Measurements from ENCODE around the gene SRSF4. TPM values are rescaled to one million over a fixed set of nuclear protein-coding genes. Genes with fewer than 3 reads are reported as not detected.

SRSF4 gene
- total RNA-seq, 1 donor from 2014 or later: 52.6 TPM

- no peak overlapping the region for H3K4me3 ChIP-seq (ENCODE audit: insufficient read depth, low read depth, low read length)
- H3K27me3 Mint-ChIP-seq (ENCODE audit: low read depth, unreplicated experiment): peaks cover 3% of the 10 kb centered on the region
- no peak overlapping the region for H3K27ac ChIP-seq (ENCODE audit: low read depth, low read length)
- H3K9ac ChIP-seq (ENCODE audit: low read length): no peak overlapping the region
- no peak for FAIRE-seq
- no peak overlapping the region for H3K4me2 ChIP-seq (ENCODE audit: low read length)
- no peak overlapping the region for H3K4me3 Mint-ChIP-seq (ENCODE audit: unreplicated experiment)
- H3K36me3 Mint-ChIP-seq (ENCODE audit: low read depth, unreplicated experiment): no peaks in the 10 kb centered on the region
- H3K27me3 ChIP-seq (ENCODE audit: insufficient read depth, low read length): peaks cover 4% of the 10 kb centered on the region
- H3K27ac Mint-ChIP-seq (ENCODE audit: unreplicated experiment): no peak overlapping the region
- H4K20me1 ChIP-seq (ENCODE audit: insufficient read depth, low read length): no peaks in the 10 kb centered on the region
- no peaks in the 10 kb centered on the region for H3K79me2 ChIP-seq (ENCODE audit: insufficient read depth, low read length)
- DNase-seq (ENCODE audit: low read depth): no peak
- no peaks in the 10 kb centered on the region for H3K9me3 Mint-ChIP-seq (ENCODE audit: unreplicated experiment)
- no peaks in the 10 kb centered on the region for H3K36me3 ChIP-seq (ENCODE audit: insufficient read depth, low read length)
- H3K4me1 ChIP-seq (ENCODE audit: insufficient read depth, low read length): peaks cover 3% of the 10 kb centered on the region
- H3K9me3 ChIP-seq (ENCODE audit: insufficient read depth, low read depth, low read length): no peaks in the 10 kb centered on the region
- H3K4me1 Mint-ChIP-seq (ENCODE audit: low read depth, unreplicated experiment): no peaks in the 10 kb centered on the region
- TF ChIP-seq EZH2 (IDR thresholded peaks at IDR 0.05; ENCODE audit: insufficient read depth, low read length): no peak
- no peak for TF ChIP-seq CTCF (IDR thresholded peaks at IDR 0.05; ENCODE audit: insufficient read depth, low read depth, low read length)
- H2AFZ ChIP-seq (ENCODE audit: low read depth, low read length): no peak overlapping the region
Observed at GRCh38 chr1:29129916-29130315, 51.8 kb downstream of the SRSF4 start.

GRCh38 chr1:29128739-29129138 is 53.0 kb downstream of the SRSF4 start:
- Histone ChIP-seq H4K20me1 (ENCODE audit: insufficient read depth, low read length) (no peaks in the 10 kb centered on the region), H3K9me3 (ENCODE audit: insufficient read depth, low read depth, low read length) (no peaks in the 10 kb centered on the region), H3K4me3 (ENCODE audit: insufficient read depth, low read depth, low read length) (no peak overlapping the region), H3K36me3 (ENCODE audit: insufficient read depth, low read length) (no peaks in the 10 kb centered on the region), H3K4me2 (ENCODE audit: low read length) (no peak overlapping the region), H3K27ac (ENCODE audit: low read depth, low read length) (no peak overlapping the region), H3K27me3 (ENCODE audit: insufficient read depth, low read length) (peaks cover 4% of the 10 kb centered on the region), H3K4me1 (ENCODE audit: insufficient read depth, low read length) (peaks cover 6% of the 10 kb centered on the region), H3K79me2 (ENCODE audit: insufficient read depth, low read length) (no peaks in the 10 kb centered on the region), H2AFZ (ENCODE audit: low read depth, low read length) (no peak overlapping the region), H3K9ac (ENCODE audit: low read length) (no peak overlapping the region)
- Mint-ChIP-seq H3K9me3 (ENCODE audit: unreplicated experiment) (no peaks in the 10 kb centered on the region), H3K36me3 (ENCODE audit: low read depth, unreplicated experiment) (no peaks in the 10 kb centered on the region), H3K27me3 (ENCODE audit: low read depth, unreplicated experiment) (peaks cover under 1% of the 10 kb centered on the region), H3K27ac (ENCODE audit: unreplicated experiment) (no peak overlapping the region), H3K4me3 (ENCODE audit: unreplicated experiment) (no peak overlapping the region), H3K4me1 (ENCODE audit: low read depth, unreplicated experiment) (no peaks in the 10 kb centered on the region)
- no peak for DNase-seq (ENCODE audit: low read depth)
- FAIRE-seq: no peak
- no peak for TF ChIP-seq CTCF (IDR thresholded peaks at IDR 0.05; ENCODE audit: insufficient read depth, low read depth, low read length)
- no peak for TF ChIP-seq EZH2 (IDR thresholded peaks at IDR 0.05; ENCODE audit: insufficient read depth, low read length)

GRCh38 chr1:29126198-29126597 is 55.5 kb downstream of the SRSF4 start:
- H3K4me2 ChIP-seq (ENCODE audit: low read length): no peak overlapping the region
- Mint-ChIP-seq H3K9me3 (ENCODE audit: unreplicated experiment) (no peaks in the 10 kb centered on the region), H3K27ac (ENCODE audit: unreplicated experiment) (peak overlapping the region; percentile 18), H3K4me3 (ENCODE audit: unreplicated experiment) (peak overlapping the region; percentile 60), H3K27me3 (ENCODE audit: low read depth, unreplicated experiment) (no peaks in the 10 kb centered on the region), H3K36me3 (ENCODE audit: low read depth, unreplicated experiment) (no peaks in the 10 kb centered on the region), H3K4me1 (ENCODE audit: low read depth, unreplicated experiment) (no peaks in the 10 kb centered on the region)
- H3K9me3 ChIP-seq (ENCODE audit: insufficient read depth, low read depth, low read length): no peaks in the 10 kb centered on the region
- no peaks in the 10 kb centered on the region for H3K36me3 ChIP-seq (ENCODE audit: insufficient read depth, low read length)
- no peak overlapping the region for H3K27ac ChIP-seq (ENCODE audit: low read depth, low read length)
- peaks cover 22% of the 10 kb centered on the region for H3K4me1 ChIP-seq (ENCODE audit: insufficient read depth, low read length)
- H3K27me3 ChIP-seq (ENCODE audit: insufficient read depth, low read length): peaks cover 4% of the 10 kb centered on the region
- no peak overlapping the region for H3K4me3 ChIP-seq (ENCODE audit: insufficient read depth, low read depth, low read length)
- no peaks in the 10 kb centered on the region for H3K79me2 ChIP-seq (ENCODE audit: insufficient read depth, low read length)
- no peak for FAIRE-seq
- H4K20me1 ChIP-seq (ENCODE audit: insufficient read depth, low read length): no peaks in the 10 kb centered on the region
- H3K9ac ChIP-seq (ENCODE audit: low read length): no peak overlapping the region
- H2AFZ ChIP-seq (ENCODE audit: low read depth, low read length): no peak overlapping the region
- DNase-seq (ENCODE audit: low read depth): no peak
- TF ChIP-seq CTCF (IDR thresholded peaks at IDR 0.05; ENCODE audit: insufficient read depth, low read depth, low read length): no peak
- no peak for TF ChIP-seq EZH2 (IDR thresholded peaks at IDR 0.05; ENCODE audit: insufficient read depth, low read length)
